CD4-positive, alpha-beta T cell treated with Interleukin-21 for 1 hour (primary cell): ENCODE results near the gene ERCC6.

Experiments used
- DNase-seq: peaks from one replicate; pipeline ENCODE4 v3.0.0-alpha.2; 2020

The ERCC6 gene

GRCh38 chr10:49543604-49544003, 4.7 kb upstream of the ERCC6 start:
- no peak for DNase-seq

- no peak for DNase-seq
Measured at GRCh38 chr10:49542353-49542752, 3.4 kb upstream of the ERCC6 start.

GRCh38 chr10:49541762-49542161, 2.8 kb upstream of the ERCC6 start:
- DNase-seq: no peak

GRCh38 chr10:49540056-49540797, 1.3 kb upstream of the ERCC6 start:
- no peak for DNase-seq

- DNase-seq: peak; percentile 44
Measured at GRCh38 chr10:49539320-49539885, 482 bp upstream of the ERCC6 start.

DNA sequence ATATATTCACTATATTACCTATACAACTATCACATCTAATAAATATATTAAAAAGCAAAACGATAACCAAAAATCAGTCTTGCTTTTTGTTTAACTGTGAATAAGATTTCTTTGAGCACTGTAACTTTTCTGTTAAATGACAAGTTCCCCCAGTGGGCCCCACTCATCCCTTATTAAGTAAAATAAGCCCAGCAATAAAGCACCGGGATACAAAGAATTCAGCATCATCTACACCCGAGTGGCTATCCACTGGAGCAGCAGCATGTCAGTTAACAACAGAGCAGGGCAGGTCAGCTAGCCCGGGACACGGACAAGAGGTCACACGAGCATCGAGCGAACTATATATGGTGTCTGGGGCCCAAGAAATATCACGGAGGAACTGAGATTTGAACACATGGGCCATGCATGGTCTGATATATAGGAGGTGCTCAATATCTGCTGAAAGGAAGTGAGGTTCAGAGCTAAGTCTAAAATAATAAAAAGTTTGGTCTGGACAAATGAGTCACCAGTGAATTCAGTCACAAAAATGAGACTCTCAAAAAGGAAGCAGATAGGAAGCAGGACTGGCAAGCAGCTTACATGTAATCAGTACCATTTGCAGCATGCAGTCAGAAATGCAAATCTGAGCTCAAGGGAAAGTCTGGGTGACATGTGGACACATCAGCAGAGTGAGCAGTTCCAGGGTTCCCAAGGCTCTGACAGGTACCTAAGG, 4.1 kb downstream of the ERCC6 start:
- no peak for DNase-seq

- DNase-seq: no peak
Measured at GRCh38 chr10:49532461-49532860, 6.5 kb downstream of the ERCC6 start.

DNA sequence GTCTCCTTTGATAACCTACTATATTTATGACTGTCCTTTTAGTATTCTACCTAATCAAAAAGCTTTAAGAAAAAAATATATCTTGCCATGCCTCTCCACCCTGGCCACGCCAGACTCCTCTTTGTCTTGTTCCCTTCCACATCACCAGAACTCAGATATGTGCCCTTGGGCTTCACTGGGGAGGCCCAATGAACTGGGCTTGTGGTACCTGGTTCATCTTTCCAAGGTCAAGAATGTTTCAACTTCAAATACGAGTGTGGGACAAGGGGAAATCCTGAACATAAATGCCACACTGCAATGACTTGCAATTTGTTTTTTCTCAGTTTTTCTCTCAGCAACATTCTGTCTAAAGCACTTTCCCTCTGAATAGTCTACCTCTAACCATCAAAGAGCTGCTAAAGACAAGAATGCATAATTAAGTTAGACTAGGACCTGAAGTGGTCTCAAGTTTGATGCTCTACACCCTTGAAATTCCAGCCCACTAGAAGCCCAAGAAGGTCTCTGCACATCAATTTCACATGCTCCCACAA, 9.9 kb downstream of the ERCC6 start:
- no peak for DNase-seq

- DNase-seq: no peak
Measured at GRCh38 chr10:49527850-49528249, 11.1 kb downstream of the ERCC6 start.

DNA sequence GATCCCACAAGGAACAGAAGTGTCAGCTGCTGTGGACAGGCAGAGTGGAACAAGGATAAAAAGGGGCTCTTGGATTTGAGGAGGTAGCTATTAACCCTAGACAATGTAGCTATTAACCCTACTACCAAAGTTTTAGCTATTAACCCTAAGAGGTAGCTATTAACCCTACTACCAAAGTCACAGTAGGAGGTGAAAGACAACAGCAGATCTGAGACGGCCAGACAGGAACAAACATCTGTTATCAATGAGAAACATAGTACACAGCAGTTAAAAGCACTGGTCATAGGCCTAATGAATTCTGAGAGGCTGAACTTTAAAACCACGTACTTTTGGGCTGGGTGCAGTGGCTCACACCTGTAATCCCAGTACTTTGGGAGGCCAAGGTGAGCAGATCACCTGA, 11.9 kb downstream of the ERCC6 start:
- no peak for DNase-seq

GRCh38 chr10:49526619-49527018, 12.3 kb downstream of the ERCC6 start:
- no peak for DNase-seq

- no peak for DNase-seq
Measured at GRCh38 chr10:49524496-49524895, 14.4 kb downstream of the ERCC6 start.

- DNase-seq: no peak
Measured at GRCh38 chr10:49523301-49523700, 15.6 kb downstream of the ERCC6 start.

- no peak for DNase-seq
Measured at GRCh38 chr10:49521062-49521461, 17.9 kb downstream of the ERCC6 start.

GRCh38 chr10:49520122-49520775, 18.7 kb downstream of the ERCC6 start:
- no peak for DNase-seq

DNA sequence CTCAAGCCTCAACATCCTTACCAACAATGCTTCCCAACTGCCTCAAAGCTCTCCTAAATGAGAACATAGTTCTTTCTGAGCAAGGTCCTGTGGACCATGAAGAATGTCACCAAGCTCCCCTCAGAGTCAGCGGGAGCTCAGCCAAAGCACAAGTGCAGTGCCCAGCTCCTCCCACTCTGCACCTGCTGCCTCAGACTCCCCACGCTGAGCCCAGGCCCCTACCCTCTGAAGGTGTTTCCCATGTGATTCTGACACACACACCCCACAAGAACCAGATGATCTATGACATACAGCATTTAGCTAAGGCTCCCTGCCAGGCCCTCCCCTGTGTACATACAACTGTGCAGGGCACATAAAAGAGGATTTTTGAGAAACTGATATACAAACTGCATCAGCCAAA, 19.2 kb downstream of the ERCC6 start:
- DNase-seq: no peak

- DNase-seq: peak; percentile 45
Measured at GRCh38 chr10:49518982-49519578, 19.8 kb downstream of the ERCC6 start.

DNA sequence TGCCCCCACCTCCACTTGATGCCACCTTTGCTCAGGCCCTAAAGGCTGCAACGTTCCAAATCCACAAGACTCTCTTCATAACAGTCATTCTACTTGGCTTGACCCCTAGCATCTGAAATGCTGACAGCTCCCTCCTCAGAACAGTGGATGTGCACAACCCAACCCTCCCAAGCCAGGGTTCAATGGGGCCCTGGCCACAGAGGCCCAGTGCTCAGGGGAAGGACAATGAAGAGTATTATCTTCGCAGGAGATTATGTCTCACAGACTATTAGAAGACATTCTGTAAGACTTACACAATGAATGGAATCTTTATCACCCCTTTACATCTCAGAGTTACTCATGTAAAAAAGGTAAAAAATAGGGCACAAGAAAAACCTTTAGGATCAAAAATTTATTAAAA, 20.4 kb downstream of the ERCC6 start:
- DNase-seq: no peak

GRCh38 chr10:49516216-49516970, 22.5 kb downstream of the ERCC6 start:
- DNase-seq: no peak

- peak; percentile 54 for DNase-seq
Measured at GRCh38 chr10:49512121-49512809, 26.7 kb downstream of the ERCC6 start.

- no peak for DNase-seq
Measured at GRCh38 chr10:49509771-49510303, 29.1 kb downstream of the ERCC6 start.
